NB4 (cell line): ENCODE data around the gene NPDC1.

Experiments
- DNase-seq: peaks from one replicate; pipeline ENCODE4 v3.0.0; 2010; ENCODE audit warnings: low read depth
- H3K4me3 ChIP-seq: one replicate; pipeline ENCODE4 v1.5.1; 2011; ENCODE audit warnings: mild to moderate bottlenecking, low read depth, low read length, moderate library complexity
- MYC ChIP-seq: IDR thresholded peaks from 2 replicates; pipeline ENCODE4 v1.6.1; 2011; ENCODE audit warnings: low read depth, low read length
- POLR2A ChIP-seq: IDR thresholded peaks from 2 replicates; pipeline ENCODE4 v1.6.1; 2011; ENCODE audit warnings: mild to moderate bottlenecking; ENCODE audit not compliant: insufficient read length; ENCODE audit errors: extremely low read depth
- TF ChIP-seq, protein P1 (sequence below): IDR thresholded peaks from 2 replicates; pipeline ENCODE4 v1.6.1; 2011; ENCODE audit warnings: low read depth, low read length
- TF ChIP-seq, protein P2 (sequence below): IDR thresholded peaks from one replicate; pipeline ENCODE4 v1.5.1; 2012; ENCODE audit warnings: low read depth, low read length

NPDC1 gene

GRCh38 chr9:137070201-137070905 is 24.4 kb upstream of the NPDC1 start, which contains the start of gene SAPCD2:
TSS of gene SAPCD2 (minus strand) at chr9:137070557. CDS start at chr9:137070460, 97 bp downstream.
- peak; percentile 95 for DNase-seq
- H3K4me3 ChIP-seq = peak within 1 kb of the TSS; percentile 72
- peak; percentile 91 for TF ChIP-seq POLR2A
- TF ChIP-seq, protein P1, sequence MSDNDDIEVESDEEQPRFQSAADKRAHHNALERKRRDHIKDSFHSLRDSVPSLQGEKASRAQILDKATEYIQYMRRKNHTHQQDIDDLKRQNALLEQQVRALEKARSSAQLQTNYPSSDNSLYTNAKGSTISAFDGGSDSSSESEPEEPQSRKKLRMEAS = peak; percentile 47
- TF ChIP-seq MYC = no peak; the same call in 1 of the 2 replicates

DNA sequence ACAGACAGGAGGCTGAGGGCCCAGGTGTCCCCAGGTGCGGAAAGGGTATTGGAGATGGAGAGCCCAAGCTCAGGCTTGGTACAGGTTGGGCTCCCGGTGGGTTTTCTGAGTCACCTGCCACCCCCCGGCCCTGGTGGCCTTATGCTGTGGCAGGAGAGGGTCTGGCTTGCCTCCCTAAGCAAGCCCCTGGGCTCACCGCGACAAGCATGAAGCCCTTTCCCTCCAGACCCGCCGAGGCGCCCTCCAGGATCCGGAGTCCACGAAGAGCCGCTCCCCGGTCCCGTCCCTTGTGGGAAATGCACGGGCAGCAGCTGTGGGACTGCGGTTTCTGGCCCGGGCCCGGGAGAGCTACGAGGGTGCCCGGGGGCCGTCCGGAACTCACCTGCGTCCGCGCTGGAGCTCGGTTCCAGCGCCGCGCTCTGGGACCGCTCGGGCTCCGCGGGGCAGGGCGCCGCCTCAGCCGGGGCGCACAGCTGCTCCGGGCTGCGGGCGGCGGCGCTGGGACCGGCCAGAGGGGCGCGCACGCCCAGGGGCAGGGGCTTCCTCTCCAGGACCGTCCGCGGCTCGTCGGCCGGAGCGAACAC is 23.6 kb upstream of the NPDC1 start:
- H3K4me3 ChIP-seq = peak overlapping the region; percentile 72
- TF ChIP-seq MYC (no peak), POLR2A (no peak)
- TF ChIP-seq, protein P2, sequence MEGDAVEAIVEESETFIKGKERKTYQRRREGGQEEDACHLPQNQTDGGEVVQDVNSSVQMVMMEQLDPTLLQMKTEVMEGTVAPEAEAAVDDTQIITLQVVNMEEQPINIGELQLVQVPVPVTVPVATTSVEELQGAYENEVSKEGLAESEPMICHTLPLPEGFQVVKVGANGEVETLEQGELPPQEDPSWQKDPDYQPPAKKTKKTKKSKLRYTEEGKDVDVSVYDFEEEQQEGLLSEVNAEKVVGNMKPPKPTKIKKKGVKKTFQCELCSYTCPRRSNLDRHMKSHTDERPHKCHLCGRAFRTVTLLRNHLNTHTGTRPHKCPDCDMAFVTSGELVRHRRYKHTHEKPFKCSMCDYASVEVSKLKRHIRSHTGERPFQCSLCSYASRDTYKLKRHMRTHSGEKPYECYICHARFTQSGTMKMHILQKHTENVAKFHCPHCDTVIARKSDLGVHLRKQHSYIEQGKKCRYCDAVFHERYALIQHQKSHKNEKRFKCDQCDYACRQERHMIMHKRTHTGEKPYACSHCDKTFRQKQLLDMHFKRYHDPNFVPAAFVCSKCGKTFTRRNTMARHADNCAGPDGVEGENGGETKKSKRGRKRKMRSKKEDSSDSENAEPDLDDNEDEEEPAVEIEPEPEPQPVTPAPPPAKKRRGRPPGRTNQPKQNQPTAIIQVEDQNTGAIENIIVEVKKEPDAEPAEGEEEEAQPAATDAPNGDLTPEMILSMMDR = no peak
- TF ChIP-seq, protein P1 = no peak
- DNase-seq = peak; percentile 39

GRCh38 chr9:137068539-137069507 is 22.8 kb upstream of the NPDC1 start:
- TF ChIP-seq, protein P2 = no peak
- TF ChIP-seq, protein P1 = peak; percentile 70
- DNase-seq = peak; percentile 65
- H3K4me3 ChIP-seq = peak overlapping the region; percentile 72

- peak overlapping the region; percentile 72 for H3K4me3 ChIP-seq
- TF ChIP-seq, protein P2 = peak; percentile 76
- TF ChIP-seq, protein P1 = peak; percentile 52
- TF ChIP-seq POLR2A = no peak
- peak; percentile 87 for DNase-seq
Observed at GRCh38 chr9:137067860-137068538, 22.0 kb upstream of the NPDC1 start.

DNA sequence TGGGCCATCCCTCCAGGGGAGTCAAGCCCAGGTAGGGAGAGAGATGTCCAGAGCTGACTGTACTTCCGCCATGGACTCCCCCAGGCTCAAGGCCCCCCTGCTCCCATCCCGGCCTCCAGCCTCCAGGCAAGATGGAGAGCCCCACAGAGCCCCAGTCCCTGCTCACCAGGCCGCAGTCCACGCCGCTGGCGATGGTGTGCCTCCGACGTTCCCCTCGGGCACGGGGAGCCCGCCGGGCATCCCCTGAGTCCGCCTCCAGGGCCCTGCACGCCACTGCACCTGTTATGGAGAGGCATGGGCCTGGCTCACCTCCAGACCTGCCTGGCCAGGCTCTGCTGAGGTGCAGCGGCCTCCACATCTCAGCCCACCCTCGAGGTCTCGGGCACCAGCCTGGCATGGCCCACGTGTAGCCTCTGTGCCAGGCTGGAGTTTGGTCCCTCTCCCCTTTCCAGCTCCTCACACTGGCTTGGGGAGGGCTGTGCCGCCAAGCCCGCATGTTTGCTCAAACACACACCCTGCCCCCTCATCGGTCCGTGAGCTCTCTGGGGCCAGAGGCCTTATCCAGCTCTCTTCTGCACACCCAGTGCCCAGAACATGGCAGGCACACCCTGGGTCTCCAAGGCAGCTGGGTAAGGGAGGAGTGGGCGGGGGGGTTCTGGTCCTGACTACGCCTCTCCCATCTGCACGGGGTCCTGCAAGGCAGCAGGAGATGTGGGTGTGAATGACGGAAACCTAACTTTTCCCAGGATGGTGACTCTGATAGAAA is 20.3 kb upstream of the NPDC1 start:
- TF ChIP-seq, protein P1 = no peak
- TF ChIP-seq, protein P2 = no peak
- no peak for TF ChIP-seq POLR2A
- TF ChIP-seq MYC = no peak
- H3K4me3 ChIP-seq = no peak overlapping the region
- no peak for DNase-seq
